Measurements from ENCODE around the gene DIP2A.
"Not testable (repeated sequence)": the region's sequence is repeated elsewhere in the genome, so short reads cannot be mapped to it uniquely, and the experiment has no call there.

Gene DIP2A

DNA sequence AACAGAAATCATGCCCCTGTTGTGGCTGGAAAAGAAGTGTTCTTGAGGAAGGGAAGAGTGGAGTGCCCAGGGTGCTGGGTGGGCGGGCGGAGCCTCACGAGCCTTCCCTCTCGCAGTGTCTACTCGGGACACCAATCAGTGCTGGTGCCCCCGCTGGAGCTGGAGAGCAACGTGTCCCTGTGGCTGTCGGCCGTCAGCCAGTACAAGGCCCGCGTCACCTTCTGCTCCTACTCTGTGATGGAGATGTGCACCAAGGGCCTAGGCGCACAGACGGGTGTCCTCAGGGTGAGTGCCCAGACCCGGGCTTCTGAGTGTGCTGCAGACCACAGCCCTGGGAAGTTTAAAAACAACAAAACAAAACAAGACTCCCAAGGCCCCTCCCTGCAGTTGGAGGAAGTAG is 98.8 kb downstream of the DIP2A start:
- no peak for DNase-seq (ENCODE audit: low read depth)

DNA sequence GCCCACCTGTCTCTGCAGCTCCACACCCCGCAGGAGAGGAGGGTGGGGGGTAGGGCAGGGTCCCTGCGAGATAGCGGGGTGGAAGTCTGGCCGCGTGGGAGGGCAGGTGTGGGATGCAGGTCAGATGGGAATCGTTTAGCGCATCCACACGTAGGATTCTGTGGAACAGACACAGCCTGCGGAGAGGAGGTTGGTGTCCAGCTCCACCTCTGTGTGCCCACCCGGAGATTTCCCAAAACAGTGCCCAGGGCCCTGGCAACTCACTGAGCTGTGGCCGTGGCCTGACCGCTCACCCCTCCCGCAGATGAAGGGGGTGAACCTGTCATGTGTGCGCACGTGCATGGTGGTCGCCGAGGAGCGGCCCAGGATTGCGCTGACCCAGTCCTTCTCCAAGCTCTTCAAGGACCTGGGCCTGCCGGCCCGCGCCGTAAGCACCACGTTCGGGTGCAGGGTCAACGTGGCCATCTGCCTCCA is 99.3 kb downstream of the DIP2A start:
- DNase-seq (ENCODE audit: low read depth): no peak

DNA sequence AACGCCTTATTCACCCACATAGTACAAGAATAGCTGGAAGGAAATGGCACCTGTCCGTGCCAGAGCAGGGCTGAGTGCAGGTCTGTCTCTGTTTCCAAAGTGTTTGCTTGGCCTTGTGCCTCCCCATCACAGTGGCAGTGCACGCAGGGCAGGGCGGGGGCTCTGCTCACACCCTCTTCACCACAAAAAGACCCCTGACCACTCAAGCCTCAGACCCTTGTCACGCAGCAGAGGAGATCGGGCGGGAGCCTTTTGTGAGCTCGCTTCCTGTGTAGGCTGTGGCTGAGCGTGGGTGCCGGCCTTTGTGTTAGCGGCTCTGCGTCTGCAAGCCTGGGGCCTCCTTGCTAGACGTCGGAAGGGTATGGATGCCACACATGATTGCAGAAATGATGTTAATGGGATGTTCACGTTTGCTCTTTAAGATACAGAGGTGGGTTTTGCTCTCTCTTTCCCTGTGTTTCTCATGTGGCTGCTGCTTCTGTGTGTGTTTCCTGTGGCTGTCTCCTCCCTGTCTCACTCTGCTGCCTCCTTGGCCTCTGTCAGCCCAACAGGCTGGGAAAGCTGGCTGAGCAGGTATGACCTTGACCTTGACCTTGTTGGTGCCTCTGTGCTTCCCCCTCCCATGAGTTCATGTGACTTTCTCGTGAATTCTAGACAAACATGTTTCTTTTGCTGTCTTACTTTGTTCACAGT is 100.7 kb downstream of the DIP2A start:
- DNase-seq (ENCODE audit: low read depth): no peak

DNA sequence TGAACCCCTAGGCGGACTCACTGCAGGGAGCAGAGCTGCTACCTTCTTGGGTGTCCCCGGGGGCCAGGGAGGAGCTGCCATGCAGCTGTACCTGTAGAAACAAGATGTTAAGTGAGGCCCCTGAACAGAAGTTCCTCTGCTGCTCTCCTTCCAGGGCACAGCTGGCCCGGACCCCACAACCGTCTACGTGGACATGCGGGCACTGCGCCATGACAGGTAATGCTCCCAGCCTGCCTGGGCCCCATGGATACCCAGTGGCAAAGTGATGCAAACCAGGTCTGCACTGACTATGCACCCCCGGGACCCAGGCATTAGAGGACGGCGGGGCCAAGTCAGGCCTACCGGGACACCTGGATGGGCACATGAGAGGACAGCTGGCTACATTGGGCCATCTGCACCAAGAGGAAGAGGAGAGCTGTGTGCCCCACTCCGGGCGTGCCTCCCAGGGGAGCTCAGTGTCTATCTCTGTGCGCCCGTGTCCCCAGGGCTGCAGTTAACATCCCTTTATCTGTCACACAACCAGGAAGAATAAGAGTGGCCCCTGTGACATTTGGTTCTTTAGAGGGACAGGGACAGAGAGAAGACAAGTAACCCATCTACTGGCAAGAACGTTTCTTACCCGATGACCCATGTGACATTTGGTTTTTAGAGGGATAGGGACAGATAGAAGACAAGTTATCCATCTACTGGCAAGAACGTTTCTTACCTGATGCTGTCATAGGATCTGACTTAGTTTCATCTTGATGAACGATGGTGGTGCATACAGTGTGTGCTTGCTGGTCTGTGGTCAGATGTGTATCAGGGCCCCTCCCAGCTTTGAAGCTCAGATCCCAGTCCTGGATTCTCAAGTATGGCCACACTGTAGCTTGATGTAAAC is 102.1 kb downstream of the DIP2A start:
- no peak for DNase-seq (ENCODE audit: low read depth)

DNA sequence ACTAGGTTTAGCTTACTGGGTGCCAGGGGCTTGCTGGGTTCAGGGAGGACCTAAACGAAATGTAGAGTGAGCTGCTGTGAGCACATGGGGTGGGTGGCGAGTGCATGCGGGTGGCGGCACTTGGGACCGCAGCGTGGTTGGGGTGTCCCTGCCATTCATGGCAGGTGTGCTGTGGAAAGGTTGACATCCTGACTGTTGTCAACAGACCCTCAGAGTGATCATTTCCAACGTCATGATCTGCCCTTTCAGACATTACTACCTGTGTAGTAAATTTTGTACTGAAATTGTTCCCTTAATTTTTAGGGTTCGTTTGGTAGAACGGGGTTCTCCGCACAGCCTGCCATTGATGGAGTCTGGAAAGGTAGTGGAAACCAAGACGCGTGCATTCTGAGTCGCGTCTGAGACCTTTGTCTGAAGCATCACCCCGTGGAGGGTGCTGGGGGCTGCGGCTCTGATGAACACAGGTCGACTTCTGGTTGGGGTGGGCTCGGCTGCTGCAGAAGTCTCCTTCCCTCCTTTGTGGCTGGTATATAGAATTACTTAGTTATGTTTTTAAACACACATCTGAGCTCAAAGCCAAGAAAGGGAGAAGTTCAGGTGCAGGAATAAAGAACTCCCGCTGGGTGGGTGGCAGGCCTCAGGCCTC is 102.9 kb downstream of the DIP2A start:
- DNase-seq (ENCODE audit: low read depth): no peak

DNA sequence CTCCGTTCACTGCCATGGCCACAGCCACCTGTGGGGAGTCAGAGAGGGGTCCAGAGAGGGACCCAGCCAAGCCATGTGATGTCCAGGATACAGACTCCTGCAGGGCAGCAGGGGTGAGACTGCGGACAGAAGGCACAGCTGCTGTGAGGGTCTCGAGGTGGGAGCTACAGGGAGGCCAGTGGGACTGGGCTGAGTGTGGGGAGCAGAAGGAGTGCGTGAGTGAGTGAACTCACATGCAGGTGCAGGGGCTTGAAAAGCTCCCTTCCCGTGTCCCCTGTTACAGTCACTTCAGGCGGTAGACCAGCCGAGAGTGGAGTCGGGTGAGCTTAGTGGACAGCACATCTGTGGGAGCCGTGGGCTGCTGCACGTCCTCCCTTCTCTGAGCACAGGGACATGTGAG is 103.8 kb downstream of the DIP2A start:
- no peak for DNase-seq (ENCODE audit: low read depth)

DNA sequence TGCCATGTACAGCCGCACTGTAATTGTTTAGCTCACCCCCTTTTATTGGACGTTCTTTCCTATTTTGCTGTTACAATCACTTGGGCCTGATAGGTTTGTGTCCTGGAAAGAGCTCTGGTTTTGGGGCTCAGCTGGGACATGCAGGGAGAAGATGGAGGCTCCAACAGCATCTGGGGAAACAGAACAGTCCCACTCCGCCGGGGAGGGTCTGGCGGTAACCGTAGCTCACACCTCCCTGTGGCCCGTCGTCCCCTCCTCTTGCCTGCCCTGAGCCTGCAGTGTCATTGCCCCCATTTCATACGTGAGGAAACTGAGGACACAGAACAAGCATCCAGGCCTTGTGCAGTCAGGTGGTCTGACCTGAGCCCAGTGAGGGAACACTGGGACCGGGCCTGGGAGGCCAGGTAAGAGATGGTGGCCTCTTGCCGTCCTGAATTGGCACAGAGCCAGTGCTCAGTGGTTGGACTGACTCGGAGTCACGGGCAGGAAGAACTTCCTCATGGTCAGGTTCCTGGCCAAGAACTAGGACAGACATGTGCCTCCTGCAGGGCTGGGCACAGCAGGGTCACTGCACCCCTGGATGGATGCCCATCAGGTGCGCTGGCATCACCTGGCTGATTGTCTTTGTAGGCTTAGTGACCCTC is 104.4 kb downstream of the DIP2A start:
- no peak for DNase-seq (ENCODE audit: low read depth)

DNA sequence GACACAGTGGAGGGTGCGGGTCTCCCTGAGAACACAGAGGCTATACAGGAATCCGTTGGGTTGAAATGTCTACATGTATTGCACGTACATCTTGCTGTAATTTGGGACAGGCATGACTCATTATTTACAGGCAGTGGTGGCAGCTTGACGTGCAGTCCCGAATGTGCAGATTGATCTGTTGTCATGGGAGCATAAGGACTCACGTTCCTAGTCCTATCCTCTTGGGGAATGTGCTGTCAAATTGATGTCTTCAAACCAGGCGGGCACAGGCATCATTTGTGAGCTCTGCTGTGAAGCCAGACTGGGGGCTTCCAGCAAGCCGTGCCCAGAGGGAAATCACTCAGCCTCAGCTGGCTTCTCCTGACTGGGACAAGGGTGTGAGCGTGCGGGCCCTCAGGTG is 105.7 kb downstream of the DIP2A start:
- DNase-seq (ENCODE audit: low read depth): no peak

DNA sequence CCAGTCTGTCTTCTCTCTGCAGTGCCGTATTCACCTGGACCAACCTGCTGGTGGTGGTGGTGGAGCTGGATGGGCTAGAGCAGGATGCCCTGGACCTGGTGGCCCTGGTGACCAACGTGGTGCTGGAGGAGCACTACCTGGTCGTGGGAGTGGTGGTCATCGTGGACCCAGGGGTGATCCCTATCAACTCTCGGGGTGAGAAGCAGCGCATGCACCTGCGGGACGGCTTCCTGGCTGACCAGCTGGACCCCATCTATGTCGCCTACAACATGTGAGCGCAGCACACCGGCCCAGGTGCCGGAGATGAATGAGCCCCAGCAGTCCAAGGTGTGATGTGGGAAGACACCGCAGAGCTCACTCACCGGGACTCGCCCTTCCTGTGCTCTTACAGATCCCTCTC is 108.7 kb downstream of the DIP2A start:
- DNase-seq (ENCODE audit: low read depth): no peak

DNA sequence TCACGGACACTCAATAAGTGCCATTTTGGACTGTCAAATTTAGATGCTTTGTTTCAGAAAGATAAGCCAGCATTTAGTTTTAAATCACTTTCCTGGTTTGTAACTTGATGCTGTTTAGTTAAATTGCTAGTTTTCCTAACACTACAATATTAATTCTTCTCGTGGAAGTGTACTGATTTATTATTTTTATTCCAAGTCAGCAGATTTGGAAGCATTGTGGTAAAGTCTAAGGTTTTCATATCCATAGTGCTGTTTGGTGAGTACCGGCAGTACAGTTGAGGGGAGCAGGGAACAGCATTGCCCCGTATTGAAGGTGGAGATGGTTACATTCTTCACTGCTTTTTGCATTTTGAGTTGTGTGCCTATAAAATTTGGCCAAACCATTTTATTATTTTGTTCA is 109.9 kb downstream of the DIP2A start:
- no peak for DNase-seq (ENCODE audit: low read depth)

DNA sequence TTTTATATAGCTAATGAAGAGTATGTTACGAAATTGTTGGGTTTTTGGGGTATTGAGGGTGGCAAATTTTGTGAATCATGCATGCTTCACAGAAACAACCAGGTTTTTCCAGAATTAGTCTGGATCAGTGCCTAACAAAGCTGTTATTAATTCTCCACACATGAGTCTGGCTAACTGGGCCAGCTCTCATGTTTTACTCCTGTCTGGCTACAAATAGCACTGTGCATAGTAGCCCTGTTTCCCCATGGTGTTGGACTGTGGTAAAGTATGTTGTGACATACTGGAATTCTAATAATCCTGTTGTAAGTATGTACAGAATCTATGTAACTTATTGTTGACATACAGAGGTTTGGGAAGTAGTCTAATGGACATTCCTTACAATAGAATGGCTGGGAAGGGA is 110.4 kb downstream of the DIP2A start:
- DNase-seq (ENCODE audit: low read depth): no peak

DNA sequence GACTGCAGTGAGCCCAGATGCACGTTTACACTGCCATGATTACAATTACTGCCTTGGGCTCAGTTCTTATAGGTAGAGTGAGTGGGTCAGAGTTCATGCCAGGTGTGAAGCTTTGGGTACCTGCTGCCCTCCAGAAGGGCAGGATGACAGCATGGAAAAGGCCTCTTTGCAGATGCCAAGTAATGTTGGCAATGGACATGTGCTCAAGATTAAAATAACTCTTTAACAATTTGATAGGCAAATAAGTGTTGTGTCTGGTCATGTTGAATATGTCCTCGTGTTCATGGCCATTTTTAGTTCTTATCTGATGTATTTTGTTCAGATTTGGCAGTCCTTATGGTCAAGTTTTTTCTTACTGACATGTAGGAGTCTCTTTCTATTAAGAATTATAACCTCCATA is 111.4 kb downstream of the DIP2A start:
- DNase-seq (ENCODE audit: low read depth): no peak

DNA sequence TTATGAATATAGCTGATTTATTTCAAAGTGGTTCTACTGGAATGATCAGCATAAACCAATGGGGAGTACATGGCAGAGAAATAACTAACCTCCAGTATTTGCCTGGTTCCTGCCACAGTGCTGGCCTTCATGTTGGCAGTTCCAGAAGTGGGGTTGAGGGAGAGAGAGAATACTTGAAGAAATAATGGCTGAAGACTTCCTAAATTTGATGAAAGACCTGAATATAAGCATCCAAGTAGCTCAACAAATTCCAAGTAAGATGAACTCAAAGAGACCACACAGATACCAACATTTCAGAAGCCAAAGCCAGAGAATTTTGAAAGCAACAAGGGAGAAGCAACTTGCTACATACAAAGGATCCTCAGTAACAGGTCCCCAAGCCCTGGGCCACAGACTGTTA is 111.9 kb downstream of the DIP2A start:
- no peak for DNase-seq (ENCODE audit: low read depth)

DNA sequence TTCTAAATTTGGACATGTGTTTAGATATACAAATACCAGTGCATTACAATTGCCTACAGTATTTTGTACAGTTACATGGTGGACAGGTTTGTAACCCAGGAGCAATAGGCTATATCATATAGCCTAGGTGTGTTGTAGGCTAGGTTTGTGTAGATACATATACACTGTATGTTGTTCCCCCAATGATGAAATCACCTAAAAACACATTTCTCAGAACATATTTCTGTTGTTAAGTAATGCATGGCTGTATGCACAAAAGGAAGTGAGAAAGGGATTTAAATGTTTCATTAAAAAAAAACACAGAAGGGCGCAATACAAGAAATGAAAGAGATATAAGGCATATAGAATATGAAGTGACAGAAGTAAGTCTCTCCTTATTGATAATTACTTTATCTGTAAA is 114.2 kb downstream of the DIP2A start:
- DNase-seq (ENCODE audit: low read depth): no peak

DNA sequence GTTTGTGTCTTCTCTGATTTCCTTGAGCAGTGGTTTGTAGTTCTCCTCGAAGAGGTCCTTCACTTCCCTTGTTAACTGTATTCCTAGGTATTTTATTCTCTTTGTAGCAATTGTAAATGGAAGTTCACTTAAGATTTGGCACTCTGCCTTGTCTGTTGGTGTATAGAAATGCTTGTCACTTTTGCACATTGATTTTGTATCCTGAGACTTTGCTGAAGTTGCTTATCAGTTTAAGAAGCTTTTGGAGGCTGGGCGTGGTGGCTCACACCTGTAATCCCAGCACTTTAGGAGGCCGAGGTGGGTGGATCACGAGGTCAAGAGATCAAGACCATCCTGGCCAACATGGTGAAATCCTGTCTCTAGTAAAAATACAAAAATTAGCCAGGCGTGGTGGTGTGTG is 119.1 kb downstream of the DIP2A start:
- DNase-seq (ENCODE audit: low read depth): not testable (repeated sequence)

DNA sequence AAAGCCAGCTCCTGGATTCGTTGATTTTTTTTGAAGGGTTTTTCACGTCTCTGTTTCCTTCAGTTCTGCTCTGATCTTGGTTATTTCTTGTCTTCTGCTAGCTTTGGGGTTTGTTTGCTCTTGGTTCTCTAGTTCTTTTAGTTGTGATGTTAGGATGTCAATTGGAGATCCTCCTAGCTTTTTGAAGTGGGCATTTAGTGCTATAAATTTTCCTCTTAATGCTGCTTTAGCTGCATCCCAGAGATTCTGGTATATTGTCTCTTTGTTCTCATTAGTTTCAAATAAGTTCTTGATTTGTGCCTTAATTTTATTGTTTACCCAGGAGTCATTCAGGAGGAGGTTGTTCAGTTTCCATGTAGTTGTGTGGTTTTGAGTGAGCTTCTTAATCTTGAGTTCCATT is 120.7 kb downstream of the DIP2A start:
- not testable (repeated sequence) for DNase-seq (ENCODE audit: low read depth)

DNA sequence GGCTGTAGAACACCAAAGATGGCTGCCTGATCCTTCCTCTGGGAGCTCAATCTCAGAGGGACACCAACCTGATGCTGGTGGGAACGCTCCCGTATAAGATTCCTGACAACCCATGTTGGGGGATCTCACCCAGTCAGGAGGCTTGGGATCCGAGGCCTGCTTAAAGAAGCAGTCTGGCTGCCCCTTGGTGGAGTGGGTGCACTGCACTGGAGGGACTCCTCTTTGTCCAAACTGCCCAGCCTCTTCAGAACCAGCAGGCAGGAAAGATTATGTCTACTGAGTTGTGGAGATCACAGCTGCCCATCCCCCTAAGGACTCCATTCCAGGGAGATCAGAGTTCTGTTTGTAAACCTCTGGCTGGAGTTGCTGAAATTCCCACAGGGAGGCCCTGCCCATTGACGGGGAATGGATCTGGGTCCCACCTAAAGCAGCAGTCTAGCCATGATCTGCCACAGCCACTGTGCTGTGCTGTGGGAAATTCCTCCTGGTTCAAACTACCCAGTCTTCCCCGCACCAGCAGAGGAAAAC is 123.2 kb downstream of the DIP2A start:
- DNase-seq (ENCODE audit: low read depth): no peak

DNA sequence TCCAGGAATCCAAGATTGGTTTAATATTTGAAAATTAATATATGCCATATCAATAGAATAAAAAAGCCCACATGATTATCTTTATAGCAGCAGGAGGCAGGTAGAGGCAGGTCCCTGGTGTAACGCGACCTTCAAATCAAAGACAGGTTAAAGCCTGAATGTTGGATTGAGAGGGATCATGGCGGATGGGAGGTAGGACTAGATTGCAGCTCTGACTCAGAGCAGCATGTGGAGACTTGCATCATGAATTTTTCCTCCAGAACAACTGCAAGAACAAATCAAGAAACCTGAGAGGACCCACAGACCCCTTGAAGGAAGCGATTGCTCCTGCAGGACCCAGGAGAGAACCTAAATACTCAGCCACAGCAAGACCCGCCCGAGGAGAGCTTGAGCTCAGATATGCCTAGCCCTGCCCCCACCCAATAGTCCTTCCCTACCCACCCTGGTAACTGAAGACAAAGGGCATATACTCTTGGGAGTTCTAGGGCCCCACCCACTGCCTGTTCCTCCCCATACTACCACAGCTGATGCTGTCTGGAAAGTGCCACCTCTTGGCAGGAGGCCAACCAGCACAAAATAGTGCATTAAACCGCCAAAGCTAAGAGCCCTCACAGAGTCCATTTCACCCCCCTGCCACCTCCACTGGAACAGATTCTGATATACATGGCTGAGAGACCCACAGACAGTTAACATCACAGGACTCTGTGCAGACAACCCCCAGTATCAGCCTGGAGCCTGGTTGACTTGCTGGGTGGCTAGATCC is 126.7 kb downstream of the DIP2A start:
- DNase-seq (ENCODE audit: low read depth): no peak

DNA sequence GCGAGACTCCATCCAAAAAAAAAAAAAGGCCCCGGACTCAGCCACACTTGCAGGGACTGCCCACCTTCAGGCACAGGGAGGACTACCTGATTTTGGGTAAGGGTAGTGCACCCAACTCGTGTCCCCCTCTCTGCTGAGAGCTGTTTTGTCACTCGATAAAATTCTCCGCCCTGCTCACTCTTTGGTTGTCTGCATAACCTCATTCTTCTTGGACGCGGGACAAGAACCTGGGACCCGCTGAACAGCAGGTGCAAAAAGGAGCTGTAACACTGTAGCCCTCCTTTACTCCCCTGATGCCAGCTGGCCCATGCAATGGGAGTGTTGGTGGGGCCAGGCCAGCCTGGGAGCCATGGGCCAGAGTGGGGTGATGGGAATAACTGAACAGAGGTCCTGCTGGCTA is 135.6 kb downstream of the DIP2A start:
- DNase-seq (ENCODE audit: low read depth): no peak

DNA sequence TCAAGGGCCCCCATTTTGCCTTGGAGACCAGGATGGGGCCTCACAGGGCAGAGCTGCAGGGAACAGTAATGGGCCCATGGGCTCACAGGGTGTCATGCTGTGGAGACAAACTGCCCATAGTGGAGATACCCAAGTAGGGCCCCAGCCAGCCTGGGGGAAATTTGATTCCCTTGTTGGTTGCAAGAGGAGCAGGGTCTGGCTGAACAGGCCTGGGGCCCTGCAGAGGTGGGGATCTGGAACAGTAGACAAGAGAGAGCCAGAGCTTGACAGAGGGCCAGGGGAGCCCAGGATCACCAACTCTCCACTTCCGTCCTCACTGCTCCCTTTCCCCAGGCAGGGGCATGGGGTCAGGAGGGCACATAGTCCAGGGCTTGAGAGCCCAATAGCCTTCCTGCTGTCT is 137.5 kb downstream of the DIP2A start:
- DNase-seq (ENCODE audit: low read depth): no peak

DNA sequence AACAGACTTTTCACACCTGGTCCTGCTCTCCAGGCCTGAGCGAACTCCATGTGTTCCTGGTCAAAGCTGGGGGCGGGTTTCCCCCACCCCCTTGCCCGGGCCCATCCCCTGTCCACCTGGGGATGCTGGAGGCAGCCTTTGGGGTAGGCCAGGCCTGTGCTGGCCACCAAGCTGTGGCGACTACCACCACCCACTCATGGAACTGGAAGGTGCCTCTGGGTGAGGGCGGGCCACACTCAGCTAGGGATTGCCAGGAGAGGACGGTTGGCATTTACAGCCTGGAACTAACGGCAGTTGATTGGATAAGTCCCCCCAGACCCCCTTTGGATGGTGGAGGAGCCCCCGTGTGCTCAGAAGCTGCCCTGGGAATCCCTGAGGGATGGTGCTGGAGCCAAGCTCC is 138.3 kb downstream of the DIP2A start:
- no peak for DNase-seq (ENCODE audit: low read depth)
